Liver (tissue), 3 donors: ENCODE results near the gene FAM120B.

Experiments
- ATF3 ChIP-seq: IDR thresholded peaks from 2 replicates; pipeline ENCODE4 v1.6.1; 2016; ENCODE audit warnings: antibody characterized with exemption
- CTCF ChIP-seq: fragments of 150-350 bp; IDR thresholded peaks from 2 replicates; pipeline ENCODE4 v1.5.1; 2017; ENCODE audit warnings: improper control_type of control experiment, low read depth, low read length; ENCODE audit not compliant: missing input control
- EGR1 ChIP-seq, 2 donors: IDR thresholded peaks; 2 replicates each; pipeline ENCODE4 v1.6.1; 2016 to 2018; ENCODE audit warnings: antibody characterized with exemption in 2 of 2, low read depth in 2 of 2
- FOXA1 ChIP-seq: IDR thresholded peaks from 2 replicates; pipeline ENCODE4 v1.6.1; 2016; ENCODE audit warnings: antibody characterized with exemption
- GABPA ChIP-seq, 2 donors: IDR thresholded peaks in 1 of 2; conservative IDR thresholded peaks in 1 of 2; 2 replicates each; pipeline ENCODE4 v1.6.1; 2016; ENCODE audit warnings: antibody characterized with exemption in 2 of 2, mild to moderate bottlenecking in 1 of 2, moderate library complexity in 1 of 2
- JUND ChIP-seq, 2 donors: IDR thresholded peaks; 2 replicates each; pipeline ENCODE4 v1.6.1; 2016; ENCODE audit warnings: antibody characterized with exemption in 2 of 2
- MAX ChIP-seq: IDR thresholded peaks from 2 replicates; pipeline ENCODE4 v1.6.1; 2016; ENCODE audit warnings: antibody characterized with exemption
- RAD21 ChIP-seq, 2 donors: IDR thresholded peaks; 2 replicates each; pipeline ENCODE4 v1.6.1; 2016; ENCODE audit warnings: antibody characterized with exemption in 2 of 2, mild to moderate bottlenecking in 2 of 2
- REST ChIP-seq: IDR thresholded peaks from 2 replicates; pipeline ENCODE4 v1.6.1; 2016; ENCODE audit warnings: antibody characterized with exemption, mild to moderate bottlenecking
- RXRA ChIP-seq, 2 donors: IDR thresholded peaks; 2 replicates each; pipeline ENCODE4 v1.6.1; 2017 to 2018; ENCODE audit warnings: antibody characterized with exemption in 2 of 2, mild to moderate bottlenecking in 1 of 2
- SP1 ChIP-seq: IDR thresholded peaks from 2 replicates; pipeline ENCODE4 v1.6.1; 2018; ENCODE audit warnings: antibody characterized with exemption, mild to moderate bottlenecking
- TAF1 ChIP-seq: conservative IDR thresholded peaks from 2 replicates; pipeline ENCODE4 v1.6.1; 2016; ENCODE audit warnings: antibody characterized with exemption, mild to moderate bottlenecking
- ZBTB33 ChIP-seq: IDR thresholded peaks from 2 replicates; pipeline ENCODE4 v1.6.1; 2016; ENCODE audit warnings: antibody characterized with exemption
- donor health status: healthy.
- donor health status: healthy.

- TF ChIP-seq GABPA (IDR thresholded peaks at IDR 0.05 in 1 of 2, conservative IDR thresholded peaks at IDR 0.05 in 1 of 2) (no peak), CTCF (no peak), TAF1 (no peak), FOXA1 (no peak), EGR1 (IDR thresholded peaks at IDR 0.05; ENCODE audit: low read depth in 2 of 2) (no peak), ATF3 (no peak), RAD21 (IDR thresholded peaks at IDR 0.05) (no peak), SP1 (no peak), REST (no peak), JUND (IDR thresholded peaks at IDR 0.05) (no peak), ZBTB33 (no peak), MAX (no peak), RXRA (IDR thresholded peaks at IDR 0.05) (no peak)
Observed at GRCh38 chr6:170270984-170271593, 35.5 kb upstream of the FAM120B start.
